Gastrocnemius medialis (tissue), 4 donors: ENCODE results near the gene GDI2. TPM values are rescaled to one million over a fixed set of nuclear protein-coding genes. Genes with fewer than 3 reads are reported as not detected.
"Not testable (repeated sequence)": the region's sequence is repeated elsewhere in the genome, so short reads cannot be mapped to it uniquely, and the experiment has no call there.

ENCODE experiments used
- ATAC-seq, 2 donors: fragments of 150-250 bp; one replicate each; pipeline ENCODE4 v1.9.1; 2016
- DNase-seq, 2 donors: peaks; one replicate each; pipeline ENCODE4 v3.0.0-alpha.2; 2019
- H3K27ac ChIP-seq, 4 donors: fragments of 200-600 bp; sonication (generic); 1 replicate in 1 of 4; 2 replicates in 3 of 4; pipeline ENCODE4 v1.5.1; 2016 to 2018; ENCODE audit warnings: mild to moderate bottlenecking in 2 of 4, moderate library complexity in 1 of 4
- H3K27me3 ChIP-seq, 3 donors: fragments of 200-600 bp; sonication (generic) in 2 of 3; 1 replicate in 1 of 3; 2 replicates in 2 of 3; pipeline versions ENCODE4 v1.5.1 to v1.6.0; 2016 to 2019; ENCODE audit warnings: mild to moderate bottlenecking in 1 of 3, moderate library complexity in 1 of 3
- H3K36me3 ChIP-seq, 2 donors: fragments of 200-600 bp; sonication (generic) in 1 of 2; one replicate each; pipeline ENCODE4 v1.5.1; 2017 to 2018
- H3K4me1 ChIP-seq, 2 donors: fragments of 200-600 bp; sonication (generic) in 1 of 2; one replicate each; pipeline ENCODE4 v1.5.1; 2016 to 2017; ENCODE audit warnings: mild to moderate bottlenecking in 2 of 2
- H3K4me3 ChIP-seq, 4 donors: fragments of 200-600 bp; sonication (generic) in 3 of 4; 1 replicate in 1 of 4; 2 replicates in 3 of 4; pipeline ENCODE4 v1.5.1; 2016 to 2019; ENCODE audit warnings: mild to moderate bottlenecking in 2 of 4
- H3K9me3 ChIP-seq, 3 donors: fragments of 200-600 bp; sonication (generic) in 2 of 3; 1 replicate in 1 of 3; 2 replicates in 2 of 3; pipeline ENCODE4 v1.5.1; 2016 to 2019
- POLR2A ChIP-seq, 2 donors: fragments of 450-650 bp; IDR thresholded peaks; one replicate each; pipeline ENCODE4 v1.6.1; 2017; ENCODE audit warnings: antibody characterized with exemption in 2 of 2, mild to moderate bottlenecking in 2 of 2, moderate library complexity in 2 of 2
- in situ Hi-C, 4 donors: fragments of 200-750 bp; cut with MboI; loops; one replicate each; pipeline versions ENCODE4 v1.15.0 to v1.8.0; 2017; ENCODE audit warnings: low sequenced_read_pairs in 4 of 4
- intact Hi-C: fragments of 100-400 bp; cut with DNase I; formaldehyde crosslinking; loops from one replicate; pipeline ENCODE4 v1.15.1; 2023; ENCODE audit warnings: low total_unique reads
- total RNA-seq, 4 donors: library from RNA; depleted of rRNA; stranded (reverse); fragments of >200 nt; gene quantifications; one replicate each; pipeline versions ENCODE4 v1.1.0 to v1.2.3, GENCODE V29; 2016
- TF ChIP-seq, protein P1 (sequence below), 5 experiments: fragments of 450-650 bp in 3 of 5; fragments of 200-600 bp in 2 of 5; sonication (generic) in 2 of 5; IDR thresholded peaks in 4 of 5; conservative IDR thresholded peaks in 1 of 5; 1 replicate in 4 of 5; 2 replicates in 1 of 5; pipeline ENCODE4 v1.5.1; 2016 to 2019; ENCODE audit warnings: antibody characterized with exemption in 5 of 5, mild to moderate bottlenecking in 3 of 5, moderate library complexity in 3 of 5

Gene GDI2
- total RNA-seq, 4 donors from 2014 or later, result 143 to 197 (median 171) TPM

DNA sequence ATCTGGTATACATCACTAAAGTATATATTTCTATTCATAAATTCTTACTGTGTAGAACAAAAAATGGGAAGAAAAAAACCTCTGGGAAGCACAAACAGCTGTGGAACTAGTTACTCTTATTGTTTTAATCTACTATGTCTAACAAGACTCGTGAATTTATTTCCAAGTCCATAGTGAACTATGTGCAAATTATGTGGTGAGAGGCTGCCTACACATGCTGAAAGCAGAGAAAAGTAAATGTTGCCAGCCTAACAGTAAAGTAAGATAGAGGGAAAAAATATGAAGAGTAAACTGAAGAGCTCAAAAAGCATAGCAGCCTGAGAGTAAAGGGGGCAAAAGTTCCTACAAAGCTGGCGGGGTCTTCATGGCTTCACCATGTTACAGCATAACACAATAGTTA, 3.0 kb downstream of the GDI2 start:
- H3K4me1 ChIP-seq, result peaks cover 66 to 68% of the 10 kb centered on the region in 2 donors
- intact Hi-C loops (loop anchor here (5.0 kb wide), 1 partner anchor 167 kb away; the partner anchor contains the start of gene IL15RA), in situ Hi-C loops (no loop called here)
- ATAC-seq, result no peak
- no peaks in the 10 kb centered on the region for H3K36me3 ChIP-seq
- no peak for DNase-seq
- no peaks in the 10 kb centered on the region for H3K27me3 ChIP-seq
- no peaks in the 10 kb centered on the region for H3K9me3 ChIP-seq
- peak overlapping the region in 1 of 4 donors; percentile 8 for H3K27ac ChIP-seq
- TF ChIP-seq POLR2A (IDR thresholded peaks at IDR 0.05), result no peak
- TF ChIP-seq, protein P1, sequence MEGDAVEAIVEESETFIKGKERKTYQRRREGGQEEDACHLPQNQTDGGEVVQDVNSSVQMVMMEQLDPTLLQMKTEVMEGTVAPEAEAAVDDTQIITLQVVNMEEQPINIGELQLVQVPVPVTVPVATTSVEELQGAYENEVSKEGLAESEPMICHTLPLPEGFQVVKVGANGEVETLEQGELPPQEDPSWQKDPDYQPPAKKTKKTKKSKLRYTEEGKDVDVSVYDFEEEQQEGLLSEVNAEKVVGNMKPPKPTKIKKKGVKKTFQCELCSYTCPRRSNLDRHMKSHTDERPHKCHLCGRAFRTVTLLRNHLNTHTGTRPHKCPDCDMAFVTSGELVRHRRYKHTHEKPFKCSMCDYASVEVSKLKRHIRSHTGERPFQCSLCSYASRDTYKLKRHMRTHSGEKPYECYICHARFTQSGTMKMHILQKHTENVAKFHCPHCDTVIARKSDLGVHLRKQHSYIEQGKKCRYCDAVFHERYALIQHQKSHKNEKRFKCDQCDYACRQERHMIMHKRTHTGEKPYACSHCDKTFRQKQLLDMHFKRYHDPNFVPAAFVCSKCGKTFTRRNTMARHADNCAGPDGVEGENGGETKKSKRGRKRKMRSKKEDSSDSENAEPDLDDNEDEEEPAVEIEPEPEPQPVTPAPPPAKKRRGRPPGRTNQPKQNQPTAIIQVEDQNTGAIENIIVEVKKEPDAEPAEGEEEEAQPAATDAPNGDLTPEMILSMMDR (IDR thresholded peaks at IDR 0.05 in 4 of 5, conservative IDR thresholded peaks at IDR 0.05 in 1 of 5), result no peak
- H3K4me3 ChIP-seq, result no peak overlapping the region

DNA sequence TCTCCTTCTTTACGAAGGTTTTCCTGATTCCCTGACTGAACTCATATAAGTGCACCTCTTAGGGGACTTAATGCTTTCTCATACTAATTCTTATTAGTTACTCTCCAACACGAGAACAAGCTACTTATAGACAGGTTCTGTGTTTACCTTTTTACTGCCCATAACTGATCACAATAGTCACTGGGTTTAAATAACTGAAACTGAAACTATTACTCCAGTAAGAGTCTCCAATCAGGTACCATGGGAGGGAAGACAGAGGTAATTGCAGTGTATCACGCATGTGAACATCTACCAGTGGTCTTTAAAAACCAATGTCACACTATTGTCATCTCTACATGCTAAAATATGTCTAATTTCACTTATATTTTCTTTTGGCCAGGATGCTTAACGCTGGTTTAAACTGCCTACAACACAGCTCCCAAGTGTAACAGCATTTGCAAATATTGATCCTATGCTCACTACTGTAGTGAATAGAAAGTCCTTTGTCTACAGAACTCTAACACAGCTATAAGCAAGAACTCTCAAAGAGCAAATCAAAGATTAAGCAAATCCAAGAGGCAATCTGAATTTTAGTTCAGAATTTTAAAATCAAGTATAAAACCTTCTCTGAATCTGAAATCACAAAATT, 3.6 kb downstream of the GDI2 start:
- H3K27me3 ChIP-seq, result no peaks in the 10 kb centered on the region
- DNase-seq (no peak), ATAC-seq (no peak)
- H3K9me3 ChIP-seq, result no peaks in the 10 kb centered on the region
- in situ Hi-C loops, result no loop called here
- no peaks in the 10 kb centered on the region for H3K36me3 ChIP-seq
- peak overlapping the region in 3 of 4 donors; percentile 8 to 24 (median 20) for H3K27ac ChIP-seq
- intact Hi-C loops, result loop anchor here (5.0 kb wide), 1 partner anchor 168 kb away; the partner anchor contains the start of gene IL15RA
- H3K4me1 ChIP-seq, result peaks cover 62% of the 10 kb centered on the region in 2 donors
- H3K4me3 ChIP-seq, result no peak overlapping the region
- no peak for TF ChIP-seq POLR2A (IDR thresholded peaks at IDR 0.05)
- TF ChIP-seq, protein P1 (IDR thresholded peaks at IDR 0.05 in 4 of 5, conservative IDR thresholded peaks at IDR 0.05 in 1 of 5), result no peak

DNA sequence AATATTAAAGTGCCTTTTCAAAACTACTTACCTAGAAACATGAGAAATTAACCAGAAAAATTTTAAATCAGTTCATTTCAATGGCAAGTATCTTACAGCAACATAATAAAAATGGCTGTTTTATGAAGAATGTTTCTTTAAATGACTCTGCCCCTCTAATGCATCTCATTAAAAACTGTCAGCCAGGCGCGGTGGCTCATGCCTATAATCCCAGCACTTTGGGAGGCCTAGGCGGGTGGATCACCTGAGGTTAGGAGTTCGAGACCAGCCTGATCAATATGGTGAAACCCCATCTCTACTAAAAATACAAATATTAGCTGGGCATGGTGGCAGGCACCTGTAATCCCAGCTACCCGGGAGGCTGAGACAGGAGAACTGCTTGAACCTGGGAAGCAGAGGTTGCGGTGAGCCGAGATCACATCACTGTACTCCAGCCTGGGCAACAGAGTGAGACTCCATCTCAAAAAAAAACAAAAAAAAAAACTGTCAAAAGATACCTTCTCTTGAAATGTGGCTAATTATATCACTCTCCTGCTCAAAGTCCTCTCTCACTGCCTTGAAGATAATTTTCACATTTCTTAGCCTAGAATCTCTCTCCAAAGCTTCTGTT, 4.3 kb downstream of the GDI2 start:
- intact Hi-C loops, ATAC-seq: not testable (repeated sequence)

DNA sequence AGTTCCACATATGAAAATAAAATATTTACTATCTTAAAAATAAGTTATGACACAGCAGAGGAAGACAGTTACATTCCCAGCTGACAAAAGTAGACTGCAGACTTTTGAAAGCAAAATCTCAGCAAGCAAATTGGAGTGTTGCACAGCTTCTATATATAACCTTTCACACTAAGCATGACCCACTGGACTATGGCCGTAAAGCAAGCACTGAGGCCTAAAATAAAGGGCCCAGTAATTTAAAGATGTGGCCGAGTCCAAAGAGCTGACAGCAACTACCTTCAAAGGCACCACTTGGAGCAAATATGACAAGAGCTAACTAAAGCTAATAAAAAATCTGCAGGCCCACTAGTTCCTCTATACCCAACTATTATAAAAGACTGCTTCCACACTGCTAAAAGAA, 6.5 kb downstream of the GDI2 start:
- DNase-seq, result no peak
- H3K27me3 ChIP-seq, result no peaks in the 10 kb centered on the region
- H3K27ac ChIP-seq, result peak overlapping the region; percentile 58 to 75 (median 68)
- H3K36me3 ChIP-seq, result no peaks in the 10 kb centered on the region
- in situ Hi-C loops, result no loop called here
- no peaks in the 10 kb centered on the region for H3K9me3 ChIP-seq
- TF ChIP-seq, protein P1 (IDR thresholded peaks at IDR 0.05 in 4 of 5, conservative IDR thresholded peaks at IDR 0.05 in 1 of 5), result no peak
- peaks cover 54% of the 10 kb centered on the region in 2 donors for H3K4me1 ChIP-seq
- H3K4me3 ChIP-seq, result no peak overlapping the region
- intact Hi-C loops, result no loop called here
- ATAC-seq, result peak; percentile 69 to 93

More for the DNA sequence above, 4.3 kb downstream of the GDI2 start:
- H3K27me3 ChIP-seq, H3K4me3 ChIP-seq, H3K36me3 ChIP-seq, DNase-seq, H3K9me3 ChIP-seq, in situ Hi-C loops: not testable (repeated sequence)
- H3K4me1 ChIP-seq, result peaks cover 54 to 56% of the 10 kb centered on the region in 2 donors
- peak overlapping the region in 1 of 4 donors; percentile 8 for H3K27ac ChIP-seq

GRCh38 chr10:5805711-5806110, 7.5 kb downstream of the GDI2 start:
- intact Hi-C loops, result no loop called here
- ATAC-seq (no peak), DNase-seq (no peak)
- H3K27me3 ChIP-seq, result no peaks in the 10 kb centered on the region
- H3K36me3 ChIP-seq, result peaks cover 0 to under 1% of the 10 kb centered on the region in 2 donors
- peak overlapping the region in 3 of 4 donors; percentile 58 to 75 (median 66) for H3K27ac ChIP-seq
- TF ChIP-seq, protein P1 (IDR thresholded peaks at IDR 0.05 in 4 of 5, conservative IDR thresholded peaks at IDR 0.05 in 1 of 5), result no peak
- TF ChIP-seq POLR2A (IDR thresholded peaks at IDR 0.05), result no peak
- in situ Hi-C loops, result no loop called here
- peaks cover 44 to 45% of the 10 kb centered on the region in 2 donors for H3K4me1 ChIP-seq
- no peaks in the 10 kb centered on the region for H3K9me3 ChIP-seq
- H3K4me3 ChIP-seq, result no peak overlapping the region
